ENCODE measurements around the gene SERPINB8. TPM values are rescaled to one million over a fixed set of nuclear protein-coding genes. Genes with fewer than 3 reads are reported as not detected.

SERPINB8 gene
- total and polyA plus RNA-seq, 9 of the 15 experiments (the other 6 are each of a cell fraction or from before 2014, with no cell fraction given): 0.05 to 0.19 (median 0.09) TPM

DNA sequence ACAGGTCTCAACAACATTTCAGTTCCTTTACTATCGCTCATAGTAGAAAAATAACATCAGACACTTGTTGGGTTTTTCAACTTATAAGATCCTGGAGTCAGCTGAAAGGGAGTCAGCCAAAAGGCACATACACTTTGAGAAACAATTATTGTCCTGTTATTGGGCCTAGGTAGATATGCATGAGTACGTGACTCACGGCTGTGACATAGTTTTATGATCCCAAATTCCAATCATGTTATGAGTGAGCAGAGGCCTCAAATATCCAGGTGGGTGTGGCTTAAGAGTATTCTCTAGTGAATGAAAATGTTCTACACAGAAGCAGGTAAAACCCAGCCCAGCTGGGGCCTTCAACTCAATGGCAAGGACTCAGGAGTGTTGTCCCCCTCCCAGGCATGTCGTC, 27.2 kb downstream of the SERPINB8 start:
- Histone ChIP-seq H3K4me2 (ENCODE audit: insufficient read depth, low read length) (no peak overlapping the region), H3K9me3 (replicated peaks; ENCODE audit: control insufficient read depth, insufficient read depth, low read depth, low read length) (no peaks in the 10 kb centered on the region), H3K9me1 (ENCODE audit: control insufficient read depth, insufficient read depth, low read length) (no peaks in the 10 kb centered on the region), H3K79me2 (ENCODE audit: control insufficient read depth, insufficient read depth, low read length) (no peaks in the 10 kb centered on the region), H3K27me3 (ENCODE audit: control insufficient read depth in 2 of 2, insufficient read depth in 2 of 2, low read length in 2 of 2) (no peaks in the 10 kb centered on the region), H3K27ac (ENCODE audit: extremely low read depth, low read depth, low read length) (no peak overlapping the region), H4K20me1 (replicated peaks; ENCODE audit: control insufficient read depth, insufficient read depth, low read length) (no peaks in the 10 kb centered on the region), H3K9ac (ENCODE audit: insufficient read depth in 1 of 2, low read depth in 2 of 2, low read length in 2 of 2) (no peak overlapping the region), H3K4me3 (no peak overlapping the region), H2AFZ (ENCODE audit: low read depth, low read length) (no peak overlapping the region), H3K36me3 (ENCODE audit: control insufficient read depth, insufficient read depth, low read length) (no peaks in the 10 kb centered on the region), H3K4me1 (replicated peaks in 1 of 2; ENCODE audit: control insufficient read depth in 2 of 2, insufficient read depth in 2 of 2, low read length in 2 of 2) (no peaks in the 10 kb centered on the region)
- CTCF ChIA-PET (ENCODE audit: low intra/inter-chr PET ratio): no interaction called here
- DNase-seq (ENCODE audit: extremely low read depth in 1 of 4, low spot score in 3 of 4): no peak
- POLR2A ChIA-PET: no interaction called here
- BruUV-seq (replicated peaks): no TSS peak
- no peak for FAIRE-seq
- in situ Hi-C loops (cut with MboI) (loop anchor here (25.0 kb wide), 1 partner anchor 485 kb away; no protein-coding TSS in a partner anchor), intact Hi-C loops (cut with micrococcal nuclease) (no loop called here)
- 0% methylated on average over 4 of the region's 4 CpGs for WGBS (ENCODE audit: insufficient coverage, low coverage, missing lambda C conversion rate)
- no peak for ATAC-seq
- TF ChIP-seq NFE2 (IDR thresholded peaks at IDR 0.05; ENCODE audit: low read depth): no peak
- TF ChIP-seq, protein P1, sequence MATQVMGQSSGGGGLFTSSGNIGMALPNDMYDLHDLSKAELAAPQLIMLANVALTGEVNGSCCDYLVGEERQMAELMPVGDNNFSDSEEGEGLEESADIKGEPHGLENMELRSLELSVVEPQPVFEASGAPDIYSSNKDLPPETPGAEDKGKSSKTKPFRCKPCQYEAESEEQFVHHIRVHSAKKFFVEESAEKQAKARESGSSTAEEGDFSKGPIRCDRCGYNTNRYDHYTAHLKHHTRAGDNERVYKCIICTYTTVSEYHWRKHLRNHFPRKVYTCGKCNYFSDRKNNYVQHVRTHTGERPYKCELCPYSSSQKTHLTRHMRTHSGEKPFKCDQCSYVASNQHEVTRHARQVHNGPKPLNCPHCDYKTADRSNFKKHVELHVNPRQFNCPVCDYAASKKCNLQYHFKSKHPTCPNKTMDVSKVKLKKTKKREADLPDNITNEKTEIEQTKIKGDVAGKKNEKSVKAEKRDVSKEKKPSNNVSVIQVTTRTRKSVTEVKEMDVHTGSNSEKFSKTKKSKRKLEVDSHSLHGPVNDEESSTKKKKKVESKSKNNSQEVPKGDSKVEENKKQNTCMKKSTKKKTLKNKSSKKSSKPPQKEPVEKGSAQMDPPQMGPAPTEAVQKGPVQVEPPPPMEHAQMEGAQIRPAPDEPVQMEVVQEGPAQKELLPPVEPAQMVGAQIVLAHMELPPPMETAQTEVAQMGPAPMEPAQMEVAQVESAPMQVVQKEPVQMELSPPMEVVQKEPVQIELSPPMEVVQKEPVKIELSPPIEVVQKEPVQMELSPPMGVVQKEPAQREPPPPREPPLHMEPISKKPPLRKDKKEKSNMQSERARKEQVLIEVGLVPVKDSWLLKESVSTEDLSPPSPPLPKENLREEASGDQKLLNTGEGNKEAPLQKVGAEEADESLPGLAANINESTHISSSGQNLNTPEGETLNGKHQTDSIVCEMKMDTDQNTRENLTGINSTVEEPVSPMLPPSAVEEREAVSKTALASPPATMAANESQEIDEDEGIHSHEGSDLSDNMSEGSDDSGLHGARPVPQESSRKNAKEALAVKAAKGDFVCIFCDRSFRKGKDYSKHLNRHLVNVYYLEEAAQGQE (IDR thresholded peaks at IDR 0.05; ENCODE audit: borderline replicate concordance): no peak
- TF ChIP-seq, protein P1 (CRISPR knock-in tag; IDR thresholded peaks at IDR 0.05; ENCODE audit: low read depth): no peak
- TF ChIP-seq, protein P2, sequence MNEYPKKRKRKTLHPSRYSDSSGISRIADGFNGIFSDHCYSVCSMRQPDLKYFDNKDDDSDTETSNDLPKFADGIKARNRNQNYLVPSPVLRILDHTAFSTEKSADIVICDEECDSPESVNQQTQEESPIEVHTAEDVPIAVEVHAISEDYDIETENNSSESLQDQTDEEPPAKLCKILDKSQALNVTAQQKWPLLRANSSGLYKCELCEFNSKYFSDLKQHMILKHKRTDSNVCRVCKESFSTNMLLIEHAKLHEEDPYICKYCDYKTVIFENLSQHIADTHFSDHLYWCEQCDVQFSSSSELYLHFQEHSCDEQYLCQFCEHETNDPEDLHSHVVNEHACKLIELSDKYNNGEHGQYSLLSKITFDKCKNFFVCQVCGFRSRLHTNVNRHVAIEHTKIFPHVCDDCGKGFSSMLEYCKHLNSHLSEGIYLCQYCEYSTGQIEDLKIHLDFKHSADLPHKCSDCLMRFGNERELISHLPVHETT (CRISPR knock-in tag; conservative IDR thresholded peaks at IDR 0.05 in 1 of 2, IDR thresholded peaks at IDR 0.05 in 1 of 2): no peak
